ENCODE results near the gene KRT78.

KRT78 gene

GRCh38 chr12:52876372-52876771, 27.6 kb upstream of the KRT78 start:
- Histone ChIP-seq H3F3A (ENCODE audit: control insufficient read depth, insufficient read depth) (no peaks in the 10 kb centered on the region), H3K27me3 (ENCODE audit: control insufficient read depth, low read length) (peaks cover 15% of the 10 kb centered on the region), H3K4me1 (ENCODE audit: control insufficient read depth, low read length) (peaks cover 28% of the 10 kb centered on the region), H3K9me3 (ENCODE audit: control insufficient read depth, insufficient read depth, low read length) (no peaks in the 10 kb centered on the region), H3K27ac (ENCODE audit: low read depth, low read length) (no peak overlapping the region), H3K79me2 (ENCODE audit: control insufficient read depth, low read length) (no peaks in the 10 kb centered on the region), H3K36me3 (ENCODE audit: control insufficient read depth, low read length) (no peaks in the 10 kb centered on the region), H3K4me2 (ENCODE audit: low read length) (no peak overlapping the region), H4K20me1 (ENCODE audit: control insufficient read depth, insufficient read depth, low read depth, low read length) (no peaks in the 10 kb centered on the region), H3K9me2 (replicated peaks; ENCODE audit: control insufficient read depth, low read length) (no peaks in the 10 kb centered on the region), H3K4me3 (ENCODE audit: low read length) (no peak overlapping the region)
- TF ChIP-seq CTCF (IDR thresholded peaks at IDR 0.05; ENCODE audit: low read depth, low read length, poor library complexity, severe bottlenecking), result no peak
- TF ChIP-seq EZH2phosphoT487 (IDR thresholded peaks at IDR 0.05; ENCODE audit: borderline replicate concordance, low read length), result no peak

GRCh38 chr12:52874573-52875435, 26.0 kb upstream of the KRT78 start:
- Histone ChIP-seq H3K9me2 (replicated peaks; ENCODE audit: control insufficient read depth, low read length) (no peaks in the 10 kb centered on the region), H4K20me1 (ENCODE audit: control insufficient read depth, insufficient read depth, low read depth, low read length) (no peaks in the 10 kb centered on the region), H3K27ac (ENCODE audit: low read depth, low read length) (no peak overlapping the region), H3F3A (ENCODE audit: control insufficient read depth, insufficient read depth) (no peaks in the 10 kb centered on the region), H3K9me3 (ENCODE audit: control insufficient read depth, insufficient read depth, low read length) (no peaks in the 10 kb centered on the region), H3K27me3 (ENCODE audit: control insufficient read depth, low read length) (peaks cover 15% of the 10 kb centered on the region), H3K79me2 (ENCODE audit: control insufficient read depth, low read length) (no peaks in the 10 kb centered on the region), H3K4me3 (ENCODE audit: low read length) (no peak overlapping the region), H3K4me1 (ENCODE audit: control insufficient read depth, low read length) (peaks cover 40% of the 10 kb centered on the region), H3K36me3 (ENCODE audit: control insufficient read depth, low read length) (no peaks in the 10 kb centered on the region), H3K4me2 (ENCODE audit: low read length) (peak overlapping the region; percentile 63)
- TF ChIP-seq EZH2phosphoT487 (IDR thresholded peaks at IDR 0.05; ENCODE audit: borderline replicate concordance, low read length), result no peak
- TF ChIP-seq CTCF (IDR thresholded peaks at IDR 0.05; ENCODE audit: low read depth, low read length, poor library complexity, severe bottlenecking), result no peak

GRCh38 chr12:52873832-52874572, 25.2 kb upstream of the KRT78 start:
- Histone ChIP-seq H3K4me1 (ENCODE audit: control insufficient read depth, low read length) (peaks cover 35% of the 10 kb centered on the region), H3F3A (ENCODE audit: control insufficient read depth, insufficient read depth) (no peaks in the 10 kb centered on the region), H3K79me2 (ENCODE audit: control insufficient read depth, low read length) (no peaks in the 10 kb centered on the region), H3K36me3 (ENCODE audit: control insufficient read depth, low read length) (no peaks in the 10 kb centered on the region), H3K4me3 (ENCODE audit: low read length) (peak overlapping the region; percentile 53), H4K20me1 (ENCODE audit: control insufficient read depth, insufficient read depth, low read depth, low read length) (no peaks in the 10 kb centered on the region), H3K4me2 (ENCODE audit: low read length) (peak overlapping the region; percentile 63), H3K27ac (ENCODE audit: low read depth, low read length) (no peak overlapping the region), H3K9me3 (ENCODE audit: control insufficient read depth, insufficient read depth, low read length) (no peaks in the 10 kb centered on the region), H3K27me3 (ENCODE audit: control insufficient read depth, low read length) (peaks cover 15% of the 10 kb centered on the region), H3K9me2 (replicated peaks; ENCODE audit: control insufficient read depth, low read length) (no peaks in the 10 kb centered on the region)
- TF ChIP-seq CTCF (IDR thresholded peaks at IDR 0.05; ENCODE audit: low read depth, low read length, poor library complexity, severe bottlenecking), result no peak
- no peak for TF ChIP-seq EZH2phosphoT487 (IDR thresholded peaks at IDR 0.05; ENCODE audit: borderline replicate concordance, low read length)
